ENCODE measurements around the gene LRRC4B. TPM values are rescaled to one million over a fixed set of nuclear protein-coding genes. Genes with fewer than 3 reads are reported as not detected.

The LRRC4B gene
- polyA plus RNA-seq, 1 donor (not counting 4 experiments of a cell fraction or from before 2014, with no cell fraction given), result not detected

GRCh38 chr19:50537306-50537685 is 30.9 kb downstream of the LRRC4B start:
- H3K79me2 ChIP-seq (ENCODE audit: control insufficient read depth, insufficient read depth, low read length), result no peaks in the 10 kb centered on the region
- no peaks in the 10 kb centered on the region for H4K20me1 ChIP-seq (ENCODE audit: control insufficient read depth, extremely low read depth, insufficient read depth, low read length)
- no peak overlapping the region for H3K27ac ChIP-seq (ENCODE audit: control insufficient read depth, insufficient read depth, low read length)
- TF ChIP-seq CTCF (optimal IDR thresholded peaks at IDR 0.05 in 1 of 3, IDR thresholded peaks at IDR 0.05 in 1 of 3, conservative IDR thresholded peaks at IDR 0.05 in 1 of 3; ENCODE audit: extremely low read depth in 1 of 3, insufficient read depth in 2 of 3, low read length in 3 of 3) (no peak), EZH2 (IDR thresholded peaks at IDR 0.05; ENCODE audit: low read length) (no peak)
- dilution Hi-C loops (cut with MboI; ENCODE audit: extremely low pct_ligation_motif_present, low sequenced_read_pairs), result no loop called here
- H3K4me1 ChIP-seq (ENCODE audit: control insufficient read depth, extremely low read depth, insufficient read depth, low read length), result no peaks in the 10 kb centered on the region
- H3K9me1 ChIP-seq (ENCODE audit: control insufficient read depth, extremely low read depth, insufficient read depth, low read length), result no peaks in the 10 kb centered on the region
- no peaks in the 10 kb centered on the region for H3K36me3 ChIP-seq (ENCODE audit: control insufficient read depth in 2 of 2, extremely low read depth in 1 of 2, insufficient read depth in 2 of 2, low read length in 2 of 2)
- H3K27me3 ChIP-seq (ENCODE audit: control insufficient read depth, extremely low read depth, insufficient read depth, low read length), result no peaks in the 10 kb centered on the region
- H2AFZ ChIP-seq (ENCODE audit: control insufficient read depth, low read length), result no peak overlapping the region
- H3K9me3 ChIP-seq (ENCODE audit: control insufficient read depth, low read depth, low read length), result no peaks in the 10 kb centered on the region
- no peak overlapping the region for H3K4me3 ChIP-seq (ENCODE audit: control insufficient read depth in 2 of 3, extremely low read depth in 1 of 3, insufficient read depth in 2 of 3, low read depth in 1 of 3, low read length in 3 of 3)
- DNase-seq (ENCODE audit: low read depth, low spot score) (no peak), FAIRE-seq (no peak)
- H3K9ac ChIP-seq (ENCODE audit: control insufficient read depth, extremely low read depth, insufficient read depth, low read length), result no peak overlapping the region
- H3K4me2 ChIP-seq (ENCODE audit: control insufficient read depth, extremely low read depth, insufficient read depth, low read depth, low read length), result no peak overlapping the region

DNA sequence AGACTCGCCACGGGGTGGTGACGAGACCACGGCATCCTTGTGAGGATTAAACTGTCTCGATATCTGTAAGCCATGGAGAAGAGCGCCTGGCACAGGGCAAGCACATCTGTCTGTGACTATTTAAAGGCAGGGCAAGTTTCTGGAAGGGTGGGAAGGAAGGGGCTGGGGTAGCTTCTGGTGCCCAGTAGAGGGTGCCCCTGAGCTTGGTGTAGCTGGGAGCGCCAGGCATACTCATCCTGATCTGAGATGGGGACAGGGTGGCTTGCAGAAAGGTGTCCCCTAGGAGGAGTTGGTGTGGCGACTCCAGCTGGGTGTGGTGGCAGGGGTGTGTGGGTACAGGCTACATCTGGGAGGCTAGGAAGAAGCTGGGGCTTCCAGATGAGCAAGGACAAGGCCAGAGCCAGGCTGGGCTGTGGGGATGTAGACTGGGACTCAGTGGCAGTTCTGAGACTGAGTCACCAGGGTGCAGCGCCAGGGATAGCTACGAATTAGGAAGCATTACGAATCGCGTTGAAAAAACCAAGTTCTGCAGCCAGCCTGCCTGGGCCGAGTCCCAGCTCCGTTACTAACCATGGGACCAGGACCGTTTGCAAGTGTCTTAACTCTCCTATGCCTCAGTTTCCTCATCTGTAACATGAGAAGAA is 31.5 kb downstream of the LRRC4B start:
- Histone ChIP-seq H3K9ac (ENCODE audit: control insufficient read depth, extremely low read depth, insufficient read depth, low read length) (no peak overlapping the region), H2AFZ (ENCODE audit: control insufficient read depth, low read length) (no peak overlapping the region), H3K79me2 (ENCODE audit: control insufficient read depth, insufficient read depth, low read length) (no peaks in the 10 kb centered on the region), H4K20me1 (ENCODE audit: control insufficient read depth, extremely low read depth, insufficient read depth, low read length) (no peaks in the 10 kb centered on the region), H3K9me1 (ENCODE audit: control insufficient read depth, extremely low read depth, insufficient read depth, low read length) (no peaks in the 10 kb centered on the region), H3K27me3 (ENCODE audit: control insufficient read depth, extremely low read depth, insufficient read depth, low read length) (no peaks in the 10 kb centered on the region), H3K4me3 (ENCODE audit: control insufficient read depth in 2 of 3, extremely low read depth in 1 of 3, insufficient read depth in 2 of 3, low read depth in 1 of 3, low read length in 3 of 3) (no peak overlapping the region), H3K36me3 (ENCODE audit: control insufficient read depth in 2 of 2, extremely low read depth in 1 of 2, insufficient read depth in 2 of 2, low read length in 2 of 2) (no peaks in the 10 kb centered on the region), H3K4me2 (ENCODE audit: control insufficient read depth, extremely low read depth, insufficient read depth, low read depth, low read length) (no peak overlapping the region), H3K27ac (ENCODE audit: control insufficient read depth, insufficient read depth, low read length) (no peak overlapping the region), H3K9me3 (ENCODE audit: control insufficient read depth, low read depth, low read length) (no peaks in the 10 kb centered on the region), H3K4me1 (ENCODE audit: control insufficient read depth, extremely low read depth, insufficient read depth, low read length) (no peaks in the 10 kb centered on the region)
- dilution Hi-C loops (cut with MboI; ENCODE audit: extremely low pct_ligation_motif_present, low sequenced_read_pairs), result no loop called here
- no peak for FAIRE-seq
- peak in 2 of 3 experiments; percentile 12 to 19 for TF ChIP-seq CTCF (optimal IDR thresholded peaks at IDR 0.05 in 1 of 3, IDR thresholded peaks at IDR 0.05 in 1 of 3, conservative IDR thresholded peaks at IDR 0.05 in 1 of 3; ENCODE audit: extremely low read depth in 1 of 3, insufficient read depth in 2 of 3, low read length in 3 of 3)
- TF ChIP-seq EZH2 (IDR thresholded peaks at IDR 0.05; ENCODE audit: low read length), result no peak
- no peak for DNase-seq (ENCODE audit: low read depth, low spot score)
